Measurements from ENCODE around the gene CCSER1.

Gene CCSER1

GRCh38 chr4:90545380-90545779 is 418.2 kb downstream of the CCSER1 start:
- no peak for DNase-seq (ENCODE audit: low read depth in 2 of 2)

GRCh38 chr4:90546114-90546513 is 418.9 kb downstream of the CCSER1 start:
- no peak for DNase-seq (ENCODE audit: low read depth in 2 of 2)

GRCh38 chr4:90570615-90571014 is 443.4 kb downstream of the CCSER1 start:
- DNase-seq (ENCODE audit: low read depth in 2 of 2): no peak

- no peak for DNase-seq (ENCODE audit: low read depth in 2 of 2)
Observed at GRCh38 chr4:90572996-90573395, 445.8 kb downstream of the CCSER1 start.

GRCh38 chr4:90575371-90575770 is 448.2 kb downstream of the CCSER1 start:
- no peak for DNase-seq (ENCODE audit: low read depth in 2 of 2)

GRCh38 chr4:90580326-90580725 is 453.1 kb downstream of the CCSER1 start:
- DNase-seq (ENCODE audit: low read depth in 2 of 2): no peak

GRCh38 chr4:90582087-90582486 is 454.9 kb downstream of the CCSER1 start:
- no peak for DNase-seq (ENCODE audit: low read depth in 2 of 2)

- DNase-seq (ENCODE audit: low read depth in 2 of 2): no peak
Observed at GRCh38 chr4:90584051-90584450, 456.9 kb downstream of the CCSER1 start.

GRCh38 chr4:90585961-90586360 is 458.8 kb downstream of the CCSER1 start:
- no peak for DNase-seq (ENCODE audit: low read depth in 2 of 2)

GRCh38 chr4:90586799-90587198 is 459.6 kb downstream of the CCSER1 start:
- no peak for DNase-seq (ENCODE audit: low read depth in 2 of 2)

GRCh38 chr4:90597927-90598326 is 470.7 kb downstream of the CCSER1 start:
- no peak for DNase-seq (ENCODE audit: low read depth in 2 of 2)

GRCh38 chr4:90598741-90599140 is 471.5 kb downstream of the CCSER1 start:
- no peak for DNase-seq (ENCODE audit: low read depth in 2 of 2)

- no peak for DNase-seq (ENCODE audit: low read depth in 2 of 2)
Observed at GRCh38 chr4:90602726-90603125, 475.5 kb downstream of the CCSER1 start.

GRCh38 chr4:90603540-90603939 is 476.3 kb downstream of the CCSER1 start:
- DNase-seq (ENCODE audit: low read depth in 2 of 2): no peak

GRCh38 chr4:90606781-90607180 is 479.6 kb downstream of the CCSER1 start:
- no peak for DNase-seq (ENCODE audit: low read depth in 2 of 2)

- DNase-seq (ENCODE audit: low read depth in 2 of 2): no peak
Observed at GRCh38 chr4:90614371-90614770, 487.2 kb downstream of the CCSER1 start.

- DNase-seq (ENCODE audit: low read depth in 2 of 2): no peak
Observed at GRCh38 chr4:90621080-90621479, 493.9 kb downstream of the CCSER1 start.

- DNase-seq (ENCODE audit: low read depth in 2 of 2): no peak
Observed at GRCh38 chr4:90624781-90625180, 497.6 kb downstream of the CCSER1 start.

- DNase-seq (ENCODE audit: low read depth in 2 of 2): no peak
Observed at GRCh38 chr4:90641861-90642599, 514.8 kb downstream of the CCSER1 start.

GRCh38 chr4:90643156-90643555 is 516.0 kb downstream of the CCSER1 start:
- no peak for DNase-seq (ENCODE audit: low read depth in 2 of 2)

GRCh38 chr4:90648311-90648710 is 521.1 kb downstream of the CCSER1 start:
- no peak for DNase-seq (ENCODE audit: low read depth in 2 of 2)

GRCh38 chr4:90648791-90649190 is 521.6 kb downstream of the CCSER1 start:
- no peak for DNase-seq (ENCODE audit: low read depth in 2 of 2)

- no peak for DNase-seq (ENCODE audit: low read depth in 2 of 2)
Observed at GRCh38 chr4:90660672-90661071, 533.5 kb downstream of the CCSER1 start.

GRCh38 chr4:90670183-90670582 is 543.0 kb downstream of the CCSER1 start:
- no peak for DNase-seq (ENCODE audit: low read depth in 2 of 2)

Data from stimulated activated CD8-positive, alpha-beta memory T cell treated with anti-CD3 and anti-CD28 coated beads, Interleukin-7, amount 100 ng/mL, for 4 hours (primary cell).